OCI-LY1 (cell line): Measurements from ENCODE around the gene CRISPLD2.

Experiments
- H2AFZ ChIP-seq: fragments of 200-600 bp; sonication (generic), shearing (Covaris generic); 2 replicates; pipeline ENCODE4 v1.6.0; 2014; ENCODE audit warnings: antibody characterized with exemption, mild to moderate bottlenecking, low read length
- H3F3A ChIP-seq: fragments of 200-600 bp; sonication (generic), shearing (Covaris generic); 2 replicates; pipeline ENCODE4 v1.6.0; 2014; ENCODE audit warnings: mild to moderate bottlenecking, antibody characterized with exemption, low read length, moderate library complexity; ENCODE audit not compliant: insufficient read depth
- H3K27ac ChIP-seq: fragments of 200-600 bp; sonication (generic); 2 replicates; pipeline ENCODE4 v1.5.1; 2014; ENCODE audit warnings: low read length, mixed run types, mild to moderate bottlenecking, low read depth; ENCODE audit not compliant: poor library complexity, severe bottlenecking
- H3K27me3 ChIP-seq: fragments of 200-600 bp; sonication (generic); 2 replicates; pipeline ENCODE4 v1.6.0; 2014; ENCODE audit warnings: antibody characterized with exemption, mild to moderate bottlenecking, low read length, moderate library complexity; ENCODE audit not compliant: insufficient read depth
- H3K36me3 ChIP-seq: fragments of 200-600 bp; sonication (generic); 2 replicates; pipeline ENCODE4 v1.6.1; 2014; ENCODE audit warnings: mild to moderate bottlenecking, antibody characterized with exemption, low read length, moderate library complexity, mixed read lengths; ENCODE audit not compliant: insufficient read depth
- H3K4me1 ChIP-seq: fragments of 200-600 bp; sonication (generic); 2 replicates; pipeline ENCODE4 v1.5.1; 2014; ENCODE audit warnings: mild to moderate bottlenecking, low read length, moderate library complexity; ENCODE audit not compliant: insufficient read depth, severe bottlenecking
- H3K4me2 ChIP-seq: fragments of 200-600 bp; sonication (generic), shearing (Covaris generic); 2 replicates; pipeline ENCODE4 v1.6.1; 2014; ENCODE audit warnings: low read length
- H3K4me3 ChIP-seq: fragments of 200-600 bp; sonication (generic); 2 replicates; pipeline ENCODE4 v1.5.1; 2014; ENCODE audit warnings: low read length, low read depth, mild to moderate bottlenecking, mixed read lengths; ENCODE audit not compliant: poor library complexity, severe bottlenecking
- H3K79me2 ChIP-seq: fragments of 200-600 bp; shearing (Covaris generic); 2 replicates; pipeline ENCODE4 v1.6.1; 2016; ENCODE audit warnings: mixed run types, low read length, mixed read lengths; ENCODE audit not compliant: insufficient read depth
- H3K9ac ChIP-seq: fragments of 200-600 bp; sonication (generic), shearing (Covaris generic); 2 replicates; pipeline ENCODE4 v1.6.1; 2014; ENCODE audit warnings: mild to moderate bottlenecking, low read length, mixed read lengths
- H3K9me2 ChIP-seq: fragments of 200-600 bp; sonication (generic), shearing (Covaris generic); 2 replicates; pipeline ENCODE4 v1.6.1; 2014; ENCODE audit warnings: low read depth, mild to moderate bottlenecking, low read length, mixed read lengths
- H3K9me3 ChIP-seq: fragments of 200-600 bp; shearing (Covaris generic); 2 replicates; pipeline ENCODE4 v1.6.1; 2014; ENCODE audit warnings: low read length, mixed read lengths
- H4K20me1 ChIP-seq: fragments of 200-600 bp; sonication (generic), shearing (Covaris generic); 2 replicates; pipeline ENCODE4 v1.6.0; 2016; ENCODE audit warnings: mild to moderate bottlenecking, low read length; ENCODE audit not compliant: insufficient read depth
- CTCF ChIP-seq: fragments of 200-600 bp; sonication (generic), shearing (Covaris generic); IDR thresholded peaks from 2 replicates; pipeline ENCODE4 v1.5.1; 2017; ENCODE audit warnings: mild to moderate bottlenecking, antibody characterized with exemption, low read length, moderate library complexity, mixed read lengths
- EZH2 ChIP-seq: fragments of 200-600 bp; sonication (generic), shearing (Covaris generic); IDR thresholded peaks from 2 replicates; pipeline ENCODE4 v1.8.0; 2017; ENCODE audit warnings: borderline replicate concordance, mixed run types, mild to moderate bottlenecking, antibody characterized with exemption, low read length, moderate library complexity, mixed read lengths

Gene CRISPLD2

GRCh38 chr16:84775262-84775810 lies 44.4 kb upstream of the CRISPLD2 start:
- Histone ChIP-seq H3K4me3 (no peak overlapping the region), H3K79me2 (no peaks in the 10 kb centered on the region), H3K9me3 (no peaks in the 10 kb centered on the region), H3K27me3 (no peaks in the 10 kb centered on the region), H3K4me1 (no peaks in the 10 kb centered on the region), H2AFZ (no peak overlapping the region), H3K27ac (no peak overlapping the region), H3K9ac (no peak overlapping the region), H3K36me3 (peaks cover 97% of the 10 kb centered on the region), H3K9me2 (no peaks in the 10 kb centered on the region), H3F3A (no peaks in the 10 kb centered on the region), H3K4me2 (no peak overlapping the region), H4K20me1 (no peaks in the 10 kb centered on the region)
- TF ChIP-seq EZH2 (no peak), CTCF (no peak)

- H3K36me3 ChIP-seq, result peaks cover 82% of the 10 kb centered on the region
Observed at GRCh38 chr16:84777435-84777834, 42.4 kb upstream of the CRISPLD2 start.

GRCh38 chr16:84778720-84779119 lies 41.1 kb upstream of the CRISPLD2 start:
- H3K36me3 ChIP-seq, result peaks cover 69% of the 10 kb centered on the region
- no peak for TF ChIP-seq EZH2

More at GRCh38 chr16:84777435-84777834, 42.4 kb upstream of the CRISPLD2 start:
- no peaks in the 10 kb centered on the region for H4K20me1 ChIP-seq
- H3K27me3 ChIP-seq, result no peaks in the 10 kb centered on the region
- no peak overlapping the region for H3K9ac ChIP-seq
- no peak overlapping the region for H3K27ac ChIP-seq
- H3K9me3 ChIP-seq, result no peaks in the 10 kb centered on the region
- H3K9me2 ChIP-seq, result no peaks in the 10 kb centered on the region
- H3F3A ChIP-seq, result no peaks in the 10 kb centered on the region
- H3K4me1 ChIP-seq, result no peaks in the 10 kb centered on the region
- no peak overlapping the region for H3K4me2 ChIP-seq
- no peaks in the 10 kb centered on the region for H3K79me2 ChIP-seq
- no peak overlapping the region for H3K4me3 ChIP-seq
- H2AFZ ChIP-seq, result no peak overlapping the region
- TF ChIP-seq CTCF (no peak), EZH2 (no peak)

GRCh38 chr16:84780063-84780462 lies 39.7 kb upstream of the CRISPLD2 start:
- no peaks in the 10 kb centered on the region for H3K9me2 ChIP-seq
- no peak overlapping the region for H2AFZ ChIP-seq
- no peak overlapping the region for H3K9ac ChIP-seq
- no peaks in the 10 kb centered on the region for H3F3A ChIP-seq
- H3K27ac ChIP-seq, result no peak overlapping the region
- no peaks in the 10 kb centered on the region for H3K9me3 ChIP-seq
- TF ChIP-seq EZH2 (no peak), CTCF (no peak)
- H4K20me1 ChIP-seq, result no peaks in the 10 kb centered on the region
- no peaks in the 10 kb centered on the region for H3K27me3 ChIP-seq
- no peak overlapping the region for H3K4me3 ChIP-seq
- H3K4me1 ChIP-seq, result no peaks in the 10 kb centered on the region
- peaks cover 55% of the 10 kb centered on the region for H3K36me3 ChIP-seq
- no peaks in the 10 kb centered on the region for H3K79me2 ChIP-seq
- H3K4me2 ChIP-seq, result no peak overlapping the region

More at GRCh38 chr16:84778720-84779119, 41.1 kb upstream of the CRISPLD2 start:
- no peak overlapping the region for H3K4me2 ChIP-seq
- no peaks in the 10 kb centered on the region for H4K20me1 ChIP-seq
- no peak overlapping the region for H3K9ac ChIP-seq
- H3K79me2 ChIP-seq, result no peaks in the 10 kb centered on the region
- H3K27me3 ChIP-seq, result no peaks in the 10 kb centered on the region
- no peaks in the 10 kb centered on the region for H3K9me3 ChIP-seq
- no peak overlapping the region for H2AFZ ChIP-seq
- H3F3A ChIP-seq, result no peaks in the 10 kb centered on the region
- no peak overlapping the region for H3K27ac ChIP-seq
- no peak overlapping the region for H3K4me3 ChIP-seq
- H3K4me1 ChIP-seq, result no peaks in the 10 kb centered on the region
- H3K9me2 ChIP-seq, result no peaks in the 10 kb centered on the region
